ENCODE measurements around the gene KREMEN2. TPM values are rescaled to one million over a fixed set of nuclear protein-coding genes. Genes with fewer than 3 reads are reported as not detected.

KREMEN2 gene
- total and polyA plus RNA-seq, 2 of the 13 experiments (the other 11 are each of a cell fraction or from before 2014, with no cell fraction given): 0.48 to 1.2 TPM

- TF ChIP-seq, protein P1, sequence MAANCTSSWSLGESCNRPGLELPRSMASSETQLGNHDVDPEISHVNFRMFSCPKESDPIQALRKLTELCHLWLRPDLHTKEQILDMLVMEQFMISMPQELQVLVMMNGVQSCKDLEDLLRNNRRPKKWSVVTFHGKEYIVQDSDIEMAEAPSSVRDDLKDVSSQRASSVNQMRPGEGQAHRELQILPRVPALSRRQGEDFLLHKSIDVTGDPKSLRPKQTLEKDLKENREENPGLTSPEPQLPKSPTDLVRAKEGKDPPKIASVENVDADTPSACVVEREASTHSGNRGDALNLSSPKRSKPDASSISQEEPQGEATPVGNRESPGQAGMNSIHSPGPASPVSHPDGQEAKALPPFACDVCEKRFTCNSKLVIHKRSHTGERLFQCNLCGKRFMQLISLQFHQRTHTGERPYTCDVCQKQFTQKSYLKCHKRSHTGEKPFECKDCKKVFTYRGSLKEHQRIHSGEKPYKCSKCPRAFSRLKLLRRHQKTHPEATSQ (CRISPR knock-in tag; IDR thresholded peaks at IDR 0.05; ENCODE audit: borderline replicate concordance): no peak
- TF ChIP-seq MAFF (IDR thresholded peaks at IDR 0.05; ENCODE audit: low read depth, low read length) (no peak), ZBTB7B (CRISPR knock-in tag; IDR thresholded peaks at IDR 0.05) (peak; percentile 34; the same call in 1 of the 2 replicates), RXRA (CRISPR knock-in tag; IDR thresholded peaks at IDR 0.05) (peak; percentile 23; the same call in 1 of the 2 replicates), ATM (IDR thresholded peaks at IDR 0.05; ENCODE audit: borderline replicate concordance) (no peak), HNRNPUL1 (IDR thresholded peaks at IDR 0.05; ENCODE audit: low read depth, low read length) (no peak), ZNF687 (CRISPR knock-in tag; IDR thresholded peaks at IDR 0.05) (peak; percentile 60), HNRNPLL (IDR thresholded peaks at IDR 0.05; ENCODE audit: low read depth, low read length, poor library complexity, severe bottlenecking) (peak; percentile 11), MAX (IDR thresholded peaks at IDR 0.05) (0 out of 2 replicates have a peak, but pooled peaks have one; percentile 35), ZNF564 (CRISPR knock-in tag; IDR thresholded peaks at IDR 0.05) (no peak), ZNF282 (IDR thresholded peaks at IDR 0.05; ENCODE audit: partially characterized antibody) (no peak), PITX1 (CRISPR knock-in tag; IDR thresholded peaks at IDR 0.05) (no peak), RAD21 (CRISPR knock-in tag; IDR thresholded peaks at IDR 0.05) (0 out of 2 replicates have a peak, but pooled peaks have one; percentile 19), SRF (IDR thresholded peaks at IDR 0.05; ENCODE audit: low read depth, low read length) (no peak), KDM1A (CRISPR knock-in tag; IDR thresholded peaks at IDR 0.05) (no peak), GABPB1 (CRISPR knock-in tag; IDR thresholded peaks at IDR 0.05) (peak; percentile 29; the same call in 1 of the 2 replicates), ZBTB38 (CRISPR knock-in tag; IDR thresholded peaks at IDR 0.05) (peak; percentile 41; the same call in 1 of the 2 replicates)
- TF ChIP-seq, protein P2, sequence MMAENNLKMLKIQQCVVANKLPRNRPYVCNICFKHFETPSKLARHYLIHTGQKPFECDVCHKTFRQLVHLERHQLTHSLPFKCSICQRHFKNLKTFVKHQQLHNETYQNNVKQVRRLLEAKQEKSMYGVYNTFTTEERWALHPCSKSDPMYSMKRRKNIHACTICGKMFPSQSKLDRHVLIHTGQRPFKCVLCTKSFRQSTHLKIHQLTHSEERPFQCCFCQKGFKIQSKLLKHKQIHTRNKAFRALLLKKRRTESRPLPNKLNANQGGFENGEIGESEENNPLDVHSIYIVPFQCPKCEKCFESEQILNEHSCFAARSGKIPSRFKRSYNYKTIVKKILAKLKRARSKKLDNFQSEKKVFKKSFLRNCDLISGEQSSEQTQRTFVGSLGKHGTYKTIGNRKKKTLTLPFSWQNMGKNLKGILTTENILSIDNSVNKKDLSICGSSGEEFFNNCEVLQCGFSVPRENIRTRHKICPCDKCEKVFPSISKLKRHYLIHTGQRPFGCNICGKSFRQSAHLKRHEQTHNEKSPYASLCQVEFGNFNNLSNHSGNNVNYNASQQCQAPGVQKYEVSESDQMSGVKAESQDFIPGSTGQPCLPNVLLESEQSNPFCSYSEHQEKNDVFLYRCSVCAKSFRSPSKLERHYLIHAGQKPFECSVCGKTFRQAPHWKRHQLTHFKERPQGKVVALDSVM (CRISPR knock-in tag; IDR thresholded peaks at IDR 0.05): no peak
- TF ChIP-seq, protein P3, sequence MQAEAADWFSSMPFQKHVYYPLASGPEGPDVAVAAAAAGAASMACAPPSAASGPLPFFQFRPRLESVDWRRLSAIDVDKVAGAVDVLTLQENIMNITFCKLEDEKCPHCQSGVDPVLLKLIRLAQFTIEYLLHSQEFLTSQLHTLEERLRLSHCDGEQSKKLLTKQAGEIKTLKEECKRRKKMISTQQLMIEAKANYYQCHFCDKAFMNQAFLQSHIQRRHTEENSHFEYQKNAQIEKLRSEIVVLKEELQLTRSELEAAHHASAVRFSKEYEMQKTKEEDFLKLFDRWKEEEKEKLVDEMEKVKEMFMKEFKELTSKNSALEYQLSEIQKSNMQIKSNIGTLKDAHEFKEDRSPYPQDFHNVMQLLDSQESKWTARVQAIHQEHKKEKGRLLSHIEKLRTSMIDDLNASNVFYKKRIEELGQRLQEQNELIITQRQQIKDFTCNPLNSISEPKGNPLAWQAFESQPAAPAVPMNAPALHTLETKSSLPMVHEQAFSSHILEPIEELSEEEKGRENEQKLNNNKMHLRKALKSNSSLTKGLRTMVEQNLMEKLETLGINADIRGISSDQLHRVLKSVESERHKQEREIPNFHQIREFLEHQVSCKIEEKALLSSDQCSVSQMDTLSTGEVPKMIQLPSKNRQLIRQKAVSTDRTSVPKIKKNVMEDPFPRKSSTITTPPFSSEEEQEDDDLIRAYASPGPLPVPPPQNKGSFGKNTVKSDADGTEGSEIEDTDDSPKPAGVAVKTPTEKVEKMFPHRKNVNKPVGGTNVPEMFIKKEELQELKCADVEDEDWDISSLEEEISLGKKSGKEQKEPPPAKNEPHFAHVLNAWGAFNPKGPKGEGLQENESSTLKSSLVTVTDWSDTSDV (CRISPR knock-in tag; IDR thresholded peaks at IDR 0.05): no peak
Measured at GRCh38 chr16:3013491-3013951, 49.4 kb downstream of the KREMEN2 start (continued).

All from HepG2 (cell line).